H1 (cell line): ENCODE measurements around the gene FBN1. TPM values are rescaled to one million over a fixed set of nuclear protein-coding genes. Genes with fewer than 3 reads are reported as not detected.

Experiments used
- CTCF ChIA-PET: fragments of 300-600 bp; sonication (Branson Sonifier 250); formaldehyde crosslinking; loops from one replicate; lab custom pipeline; 2021; ENCODE audit not compliant: partially characterized antibody; lab: Charles Lee
- POLR2A ChIA-PET: fragments of 300-600 bp; sonication (Branson Sonifier 250); formaldehyde crosslinking; loops from one replicate; lab custom pipeline; 2021; ENCODE audit warnings: inconsistent platforms; ENCODE audit not compliant: partially characterized antibody; lab: Charles Lee
- DNase-seq, 2 experiments: peaks; one replicate each; pipeline versions ENCODE4 v3.0.0 to v3.0.0-alpha.2; 2010 to 2022; ENCODE audit warnings: low spot score in 2 of 2, low read depth in 1 of 2, mixed read lengths in 1 of 2
- FAIRE-seq: peaks from 2 replicates; lab custom pipeline; 2011; peaks lifted over from hg19 to GRCh38; lab: Jason Lieb, UNC
- H2AFZ ChIP-seq: 2 replicates; pipeline ENCODE4 v1.8.1; 2012; ENCODE audit warnings: low read length, inconsistent platforms
- H2AK5ac ChIP-seq: 2 replicates; pipeline ENCODE4 v1.6.1; 2013; ENCODE audit warnings: low read depth, low read length
- H2BK120ac ChIP-seq: replicated peaks from 2 replicates; pipeline ENCODE3; 2013; ENCODE audit warnings: low read depth, low read length, inconsistent platforms
- H2BK12ac ChIP-seq: 2 replicates; pipeline ENCODE4 v1.6.1; 2013; ENCODE audit warnings: low read depth, low read length
- H2BK15ac ChIP-seq: 2 replicates; pipeline ENCODE4 v1.6.1; 2013; ENCODE audit warnings: low read length
- H2BK20ac ChIP-seq: 2 replicates; pipeline ENCODE4 v1.6.1; 2013; ENCODE audit warnings: low read length
- H2BK5ac ChIP-seq: 2 replicates; pipeline ENCODE4 v1.6.1; 2013; ENCODE audit warnings: low read depth, low read length
- H3K14ac ChIP-seq: 2 replicates; pipeline ENCODE4 v1.6.1; 2013; ENCODE audit warnings: inconsistent platforms; ENCODE audit not compliant: insufficient read length
- H3K18ac ChIP-seq: 2 replicates; pipeline ENCODE4 v1.6.1; 2013; ENCODE audit warnings: low read length; ENCODE audit errors: extremely low read depth
- H3K23ac ChIP-seq: 2 replicates; pipeline ENCODE4 v1.6.1; 2013; ENCODE audit warnings: inconsistent platforms; ENCODE audit not compliant: insufficient read length
- H3K23me2 ChIP-seq: 2 replicates; pipeline ENCODE4 v1.6.1; 2013; ENCODE audit warnings: low read depth, low read length
- H3K27ac ChIP-seq: 2 replicates; pipeline ENCODE4 v1.6.1; 2011; ENCODE audit warnings: low read depth, low read length, inconsistent platforms
- H3K27me3 ChIP-seq, 4 experiments: replicated peaks in 1 of 4; 1 replicate in 1 of 4; 2 replicates in 3 of 4; pipeline versions ENCODE4 v1.6.1 to v1.8.1; 2011 to 2013; ENCODE audit warnings: low read length in 3 of 4, mild to moderate bottlenecking in 3 of 4, inconsistent platforms in 2 of 4, mixed read lengths in 2 of 4, moderate library complexity in 1 of 4; ENCODE audit not compliant: control insufficient read depth in 3 of 4, insufficient read depth in 3 of 4; ENCODE audit errors: extremely low read depth in 1 of 4
- H3K36me3 ChIP-seq, 4 experiments: 2 replicates each; pipeline versions ENCODE4 v1.6.1 to v1.8.1; 2011 to 2013; ENCODE audit warnings: mild to moderate bottlenecking in 4 of 4, low read length in 3 of 4, moderate library complexity in 2 of 4, control low read depth in 1 of 4, inconsistent platforms in 1 of 4; ENCODE audit not compliant: insufficient read depth in 4 of 4, control insufficient read depth in 2 of 4
- H3K4ac ChIP-seq: replicated peaks from 2 replicates; pipeline ENCODE3; 2013; ENCODE audit warnings: low read length, low read depth, mixed read lengths, inconsistent platforms; ENCODE audit not compliant: insufficient read length
- H3K4me1 ChIP-seq, 4 experiments: replicated peaks in 1 of 4; 1 replicate in 1 of 4; 2 replicates in 3 of 4; pipeline versions ENCODE4 v1.6.1 to v1.8.1; 2011 to 2013; ENCODE audit warnings: low read length in 3 of 4, inconsistent platforms in 2 of 4, mixed read lengths in 1 of 4; ENCODE audit not compliant: insufficient read depth in 4 of 4, control insufficient read depth in 3 of 4
- H3K4me2 ChIP-seq, 2 experiments: 2 replicates each; pipeline versions ENCODE4 v1.6.1 to v1.8.1; 2011 to 2013; ENCODE audit warnings: low read depth in 2 of 2, low read length in 2 of 2, control low read depth in 1 of 2, inconsistent platforms in 1 of 2, mild to moderate bottlenecking in 1 of 2; ENCODE audit not compliant: insufficient read depth in 1 of 2
- H3K4me3 ChIP-seq, 4 experiments: fragments of 200-600, 300-600 bp in 1 of 4; sonication (generic), shearing (Covaris generic), sonication (Bioruptor Twin) in 1 of 4; 2 replicates each; pipeline versions ENCODE4 v1.5.1 to v1.8.1; 2011 to 2016; ENCODE audit warnings: low read length in 4 of 4, low read depth in 3 of 4, control low read depth in 2 of 4, inconsistent platforms in 2 of 4, mild to moderate bottlenecking in 2 of 4, mixed read lengths in 1 of 4, moderate library complexity in 1 of 4; ENCODE audit not compliant: insufficient read depth in 2 of 4; ENCODE audit errors: extremely low read depth in 1 of 4
- H3K56ac ChIP-seq: replicated peaks from 2 replicates; pipeline ENCODE3; 2013; ENCODE audit warnings: low read depth, mild to moderate bottlenecking, mixed read lengths, low read length, inconsistent platforms; ENCODE audit not compliant: insufficient read length
- H3K79me1 ChIP-seq: 2 replicates; pipeline ENCODE4 v1.6.1; 2013; ENCODE audit warnings: low read depth, low read length, control low read depth
- H3K79me2 ChIP-seq, 2 experiments: 2 replicates each; pipeline versions ENCODE4 v1.6.1 to v1.8.1; 2012 to 2013; ENCODE audit warnings: low read length in 2 of 2, mild to moderate bottlenecking in 2 of 2, inconsistent platforms in 1 of 2; ENCODE audit not compliant: insufficient read depth in 2 of 2, control insufficient read depth in 1 of 2
- H3K9ac ChIP-seq, 4 experiments: replicated peaks in 1 of 4; 1 replicate in 1 of 4; 2 replicates in 3 of 4; pipeline versions ENCODE4 v1.6.1 to v1.8.1; 2011 to 2013; ENCODE audit warnings: low read depth in 3 of 4, low read length in 3 of 4, control low read depth in 2 of 4, mild to moderate bottlenecking in 2 of 4, moderate library complexity in 2 of 4, inconsistent platforms in 1 of 4; ENCODE audit errors: extremely low read depth in 1 of 4
- H3K9me3 ChIP-seq, 2 experiments: 2 replicates each; pipeline versions ENCODE4 v1.6.1 to v1.8.1; 2012 to 2013; ENCODE audit warnings: mild to moderate bottlenecking in 2 of 2, moderate library complexity in 2 of 2, control low read depth in 1 of 2, inconsistent platforms in 1 of 2, low read depth in 1 of 2, low read length in 1 of 2, mixed read lengths in 1 of 2; ENCODE audit not compliant: insufficient read depth in 2 of 2
- H4K20me1 ChIP-seq, 2 experiments: replicated peaks in 1 of 2; 2 replicates each; pipeline versions ENCODE3 to v1.8.1; 2011 to 2013; ENCODE audit warnings: inconsistent platforms in 2 of 2, low read length in 2 of 2, mild to moderate bottlenecking in 1 of 2; ENCODE audit not compliant: insufficient read depth in 2 of 2, control insufficient read depth in 1 of 2
- H4K5ac ChIP-seq: 2 replicates; pipeline ENCODE4 v1.6.1; 2013; ENCODE audit warnings: low read length, low read depth, mixed read lengths, inconsistent platforms; ENCODE audit not compliant: insufficient read length
- H4K8ac ChIP-seq: 2 replicates; pipeline ENCODE4 v1.8.0; 2013; ENCODE audit warnings: mild to moderate bottlenecking, moderate library complexity, low read length, inconsistent platforms; ENCODE audit not compliant: insufficient read depth; ENCODE audit errors: extremely low read depth
- H4K91ac ChIP-seq: replicated peaks from 2 replicates; pipeline ENCODE3; 2013; ENCODE audit warnings: low read length, mixed read lengths, inconsistent platforms; ENCODE audit not compliant: insufficient read length
- BCL11A ChIP-seq, 2 experiments: IDR thresholded peaks; one replicate each; pipeline ENCODE4 v1.6.1; 2011; ENCODE audit warnings: low read depth in 2 of 2, low read length in 2 of 2, mild to moderate bottlenecking in 2 of 2
- HDAC2 ChIP-seq, 2 experiments: fragments of 300-600 bp in 1 of 2; sonication (generic) in 1 of 2; IDR thresholded peaks; 2 replicates each; pipeline ENCODE4 v1.6.1; 2011 to 2012; ENCODE audit warnings: low read depth in 2 of 2, low read length in 2 of 2, mild to moderate bottlenecking in 2 of 2, moderate library complexity in 2 of 2, borderline replicate concordance in 1 of 2, inconsistent platforms in 1 of 2
- NANOG ChIP-seq: IDR thresholded peaks from 2 replicates; pipeline ENCODE4 v1.6.1; 2011; ENCODE audit warnings: low read length, low read depth, mild to moderate bottlenecking, inconsistent platforms; ENCODE audit not compliant: insufficient read depth, poor library complexity, severe bottlenecking
- SIRT6 ChIP-seq: IDR thresholded peaks from one replicate; pipeline ENCODE4 v1.7.1; 2012; ENCODE audit warnings: low read length, inconsistent platforms
- SIX5 ChIP-seq: IDR thresholded peaks from 2 replicates; pipeline ENCODE4 v1.6.1; 2011; ENCODE audit warnings: mild to moderate bottlenecking, low read depth, low read length
- WGBS, 2 experiments: shearing (Covaris generic) in 1 of 2; methylation state at CpG; one replicate each; pipeline versions ENCODE4 v1.1.6 to v1.1.7; 2013 to 2015; ENCODE audit warnings: low lambda C conversion rate in 2 of 2, mixed read lengths in 2 of 2, inconsistent platforms in 1 of 2, low coverage in 1 of 2, missing lambda C conversion rate in 1 of 2; ENCODE audit not compliant: insufficient replicate concordance in 2 of 2, insufficient coverage in 1 of 2, insufficient read length in 1 of 2; ENCODE audit errors: extremely low coverage in 1 of 2, missing lambda C conversion rate in 1 of 2; 5-methylcytosine and 5-hydroxymethylcytosine counted together
- polyA plus RNA-seq, 7 experiments: library from polyadenylated mRNA; depleted of rRNA in 3 of 7; stranded (reverse) in 5 of 7; unstranded in 2 of 7; fragments of >200 nt in 5 of 7; fragments of 200-250 nt in 2 of 7; gene quantifications; 1 replicate in 5 of 7; 2 replicates in 1 of 7; 4 replicates in 1 of 7; pipeline versions ENCODE4 v1.2.1 to v1.2.3, GENCODE V29; 2011 to 2013; ENCODE audit warnings: missing spikeins in 2 of 7, mixed read lengths in 2 of 7
- total RNA-seq: library from RNA; stranded (reverse); fragmentation: NEBNext Ultra II Directional; extraction: Animal tissue kit (Norgen Biotek cat#: 25700); gene quantifications from 2 replicates; pipeline ENCODE4 v1.2.1, GENCODE V29; 2021

Gene FBN1
- total and polyA plus RNA-seq, 2 of the 8 experiments (the other 6 are each of a cell fraction or from before 2014, with no cell fraction given) = 3.0 to 4.0 TPM

DNA sequence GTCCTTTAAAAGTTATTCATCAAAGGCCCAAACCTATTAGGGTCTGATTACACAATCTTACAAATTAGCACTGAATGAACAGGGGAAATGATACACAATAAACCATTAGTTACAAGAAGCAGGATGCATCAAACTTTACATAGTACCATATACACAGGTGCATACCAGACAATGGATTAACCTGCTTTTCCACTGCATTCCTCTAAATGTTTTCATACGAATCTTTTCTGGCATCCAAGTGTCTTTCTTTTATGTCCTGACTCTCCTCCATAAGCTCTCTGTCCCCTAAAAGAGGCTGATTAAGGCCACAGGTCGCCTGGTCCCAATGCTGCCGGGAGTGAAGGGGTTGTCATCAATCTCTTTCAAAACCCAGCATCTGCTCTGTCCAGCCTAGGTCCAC lies 11.4 kb downstream of the FBN1 start:
- H3K4ac ChIP-seq = no peak overlapping the region
- no peaks in the 10 kb centered on the region for H3K36me3 ChIP-seq
- CTCF ChIA-PET = no interaction called here
- no peak overlapping the region for H3K9ac ChIP-seq
- H2AFZ ChIP-seq = no peak overlapping the region
- no peak overlapping the region for H3K23ac ChIP-seq
- no peaks in the 10 kb centered on the region for H3K79me2 ChIP-seq
- H3K27ac ChIP-seq = no peak overlapping the region
- no peak overlapping the region for H3K14ac ChIP-seq
- H2BK5ac ChIP-seq = no peak overlapping the region
- FAIRE-seq (no peak), DNase-seq (no peak)
- no peak overlapping the region for H2BK20ac ChIP-seq
- TF ChIP-seq BCL11A (IDR thresholded peaks at IDR 0.05; ENCODE audit: low read depth in 2 of 2, low read length in 2 of 2) (no peak), SIRT6 (no peak), SIX5 (no peak), HDAC2 (IDR thresholded peaks at IDR 0.05; ENCODE audit: borderline replicate concordance in 1 of 2, low read depth in 2 of 2, low read length in 2 of 2) (no peak), NANOG (no peak)
- H3K4me3 ChIP-seq = no peak overlapping the region
- no peaks in the 10 kb centered on the region; the same call in 1 of the 2 replicates for H3K23me2 ChIP-seq
- H3K9me3 ChIP-seq = no peaks in the 10 kb centered on the region
- H3K4me2 ChIP-seq = no peak overlapping the region
- H4K91ac ChIP-seq = no peak overlapping the region
- H3K18ac ChIP-seq = no peak overlapping the region
- H2BK120ac ChIP-seq = no peak overlapping the region
- H2BK15ac ChIP-seq = no peak overlapping the region
- H3K4me1 ChIP-seq = peaks cover 0 to 6% (median 2%) of the 10 kb centered on the region in 4 experiments; a peak in 3 of 7 replicates
- no peaks in the 10 kb centered on the region for H3K27me3 ChIP-seq
- H4K8ac ChIP-seq = no peak overlapping the region
- 93% methylated on average over 3 of the region's 3 CpGs; no CpG with 5 or more reads in 1 of the 2 experiments for WGBS, 2 experiments
- POLR2A ChIA-PET = no interaction called here
- H4K5ac ChIP-seq = no peak overlapping the region
- H2BK12ac ChIP-seq = no peak overlapping the region
- no peaks in the 10 kb centered on the region for H4K20me1 ChIP-seq
- H2AK5ac ChIP-seq = no peak overlapping the region
- no peak overlapping the region for H3K56ac ChIP-seq
- no peaks in the 10 kb centered on the region for H3K79me1 ChIP-seq
